ENCODE data around the gene ZNF346.
A peak's percentile ranks its signal among the peaks of the same experiment; 100 is the strongest.

ZNF346 gene

DNA sequence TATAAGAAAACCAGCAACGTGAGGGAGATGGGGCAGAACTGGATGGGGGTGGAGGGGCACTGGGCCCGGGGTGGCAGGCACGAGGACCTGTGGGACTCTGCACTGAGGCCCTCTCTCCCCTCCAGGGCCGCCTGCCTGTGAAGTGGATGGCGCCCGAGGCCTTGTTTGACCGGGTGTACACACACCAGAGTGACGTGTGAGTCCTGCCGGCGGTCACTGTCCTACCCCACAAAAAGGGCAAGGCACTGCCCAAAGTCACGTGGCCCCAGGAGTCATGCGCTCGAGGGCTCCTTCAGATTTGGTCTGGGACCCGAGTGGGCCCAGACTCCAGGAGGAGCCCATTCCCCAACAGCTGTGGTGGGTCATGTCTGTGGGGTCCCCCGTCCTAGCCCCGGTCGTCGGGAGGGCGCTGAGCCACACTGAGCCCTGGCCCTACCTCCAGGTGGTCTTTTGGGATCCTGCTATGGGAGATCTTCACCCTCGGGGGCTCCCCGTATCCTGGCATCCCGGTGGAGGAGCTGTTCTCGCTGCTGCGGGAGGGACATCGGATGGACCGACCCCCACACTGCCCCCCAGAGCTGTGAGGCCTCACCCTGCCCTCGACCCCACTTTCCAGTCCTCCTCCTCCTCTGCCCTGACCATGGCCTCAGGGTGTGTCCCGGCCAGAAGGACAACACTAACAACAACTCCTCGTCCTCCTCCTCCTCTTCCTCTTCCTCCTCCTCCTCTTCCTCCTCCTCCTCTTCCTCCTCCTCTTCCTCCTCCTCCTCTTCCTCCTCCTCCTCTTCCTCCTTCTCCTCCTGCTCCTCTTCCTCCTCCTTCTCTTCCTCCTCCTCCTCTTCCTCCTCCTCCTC lies 73.9 kb downstream of the ZNF346 start:
- DNase-seq = no peak

DNA sequence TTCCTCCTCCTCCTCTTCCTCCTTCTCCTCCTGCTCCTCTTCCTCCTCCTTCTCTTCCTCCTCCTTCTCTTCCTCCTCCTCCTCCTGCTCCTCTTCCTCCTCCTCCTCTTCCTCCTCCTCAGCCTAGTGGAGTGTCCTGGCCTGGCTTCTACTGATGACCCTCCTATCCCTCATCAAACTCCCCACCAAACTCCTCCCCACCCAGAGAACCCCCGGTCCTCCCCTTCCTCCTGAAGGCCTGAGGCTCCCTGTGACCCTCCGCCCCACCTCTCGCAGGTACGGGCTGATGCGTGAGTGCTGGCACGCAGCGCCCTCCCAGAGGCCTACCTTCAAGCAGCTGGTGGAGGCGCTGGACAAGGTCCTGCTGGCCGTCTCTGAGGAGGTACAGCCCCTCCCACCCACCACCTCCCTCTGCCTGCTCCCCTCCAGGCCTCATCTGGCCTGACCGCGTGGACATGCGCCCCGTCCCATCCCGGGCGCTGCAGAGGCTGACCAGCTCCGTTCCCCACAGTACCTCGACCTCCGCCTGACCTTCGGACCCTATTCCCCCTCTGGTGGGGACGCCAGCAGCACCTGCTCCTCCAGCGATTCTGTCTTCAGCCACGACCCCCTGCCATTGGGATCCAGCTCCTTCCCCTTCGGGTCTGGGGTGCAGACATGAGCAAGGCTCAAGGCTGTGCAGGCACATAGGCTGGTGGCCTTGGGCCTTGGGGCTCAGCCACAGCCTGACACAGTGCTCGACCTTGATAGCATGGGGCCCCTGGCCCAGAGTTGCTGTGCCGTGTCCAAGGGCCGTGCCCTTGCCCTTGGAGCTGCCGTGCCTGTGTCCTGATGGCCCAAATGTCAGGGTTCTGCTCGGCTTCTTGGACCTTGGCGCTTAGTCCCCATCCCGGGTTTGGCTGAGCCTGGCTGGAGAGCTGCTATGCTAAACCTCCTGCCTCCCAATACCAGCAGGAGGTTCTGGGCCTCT lies 74.8 kb downstream of the ZNF346 start:
- no peak for DNase-seq

GRCh38 chr5:177098120-177098469 lies 75.6 kb downstream of the ZNF346 start:
- DNase-seq = no peak

DNA sequence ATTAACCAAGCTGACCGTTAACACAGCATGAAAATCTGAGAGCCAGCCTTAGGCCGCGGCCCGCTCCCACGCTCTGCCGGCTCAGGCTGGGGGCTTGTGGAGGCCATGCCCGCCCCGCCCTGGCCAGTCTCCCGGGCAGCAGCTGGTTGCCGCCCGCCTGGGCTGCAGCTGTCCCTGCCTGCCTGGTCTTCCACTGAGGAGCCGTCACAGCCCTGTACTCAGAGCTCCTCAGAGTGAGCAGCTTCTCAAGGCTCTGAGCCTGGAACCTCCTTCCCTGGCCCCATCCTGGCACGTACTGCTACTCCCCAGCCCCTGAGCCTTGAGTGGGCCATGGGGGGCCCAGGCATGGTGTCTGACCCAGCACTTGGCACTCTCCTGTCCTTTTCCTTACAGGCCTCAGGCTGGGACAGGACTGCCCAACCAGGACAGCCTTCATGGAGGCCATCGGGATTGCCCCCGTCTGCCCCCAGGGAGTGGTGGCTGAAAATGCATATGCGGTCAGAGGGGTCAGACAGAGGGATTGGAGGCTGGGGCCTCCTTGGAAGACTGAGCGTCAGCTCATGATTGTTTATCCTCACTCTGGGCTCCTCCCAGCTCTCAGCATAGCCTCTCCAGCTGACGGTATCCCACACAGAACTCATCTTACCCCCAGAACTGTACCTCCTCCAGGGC lies 76.1 kb downstream of the ZNF346 start:
- DNase-seq = peak; percentile 49 to 67

DNA sequence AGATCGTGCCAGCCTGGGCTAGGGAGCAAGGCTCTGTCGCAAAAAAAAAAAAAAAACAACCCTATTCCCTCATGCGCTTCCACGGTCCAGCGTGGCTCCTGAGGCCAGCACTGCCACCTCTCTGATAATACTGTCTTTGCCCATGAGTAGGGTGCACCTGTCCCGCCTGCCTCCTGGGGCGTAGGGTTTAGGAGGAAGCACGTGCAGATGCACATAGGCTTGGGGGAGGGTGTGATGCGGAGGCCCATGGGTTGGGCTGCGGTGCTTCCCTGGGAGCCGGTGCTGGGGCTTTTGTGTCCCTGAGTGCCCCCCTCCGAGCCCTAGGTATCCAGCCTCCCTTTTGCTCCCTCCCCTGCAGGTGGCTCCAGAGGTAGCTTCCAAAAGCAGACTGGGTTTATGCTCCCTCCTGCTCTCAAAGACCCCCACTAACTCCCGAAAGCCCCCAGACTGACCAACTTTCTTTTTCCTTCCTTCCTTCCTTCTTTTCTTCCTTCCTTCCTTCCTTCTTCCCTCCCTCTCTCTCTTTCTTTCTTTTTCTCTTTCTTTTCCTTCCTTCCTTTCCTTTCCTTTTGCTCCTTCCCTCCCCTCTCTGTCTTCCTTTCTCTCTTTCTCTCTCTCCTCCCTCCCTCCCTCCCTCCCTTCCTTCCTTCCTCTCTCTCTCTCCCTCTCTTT lies 77.1 kb downstream of the ZNF346 start:
- DNase-seq = no peak

DNA sequence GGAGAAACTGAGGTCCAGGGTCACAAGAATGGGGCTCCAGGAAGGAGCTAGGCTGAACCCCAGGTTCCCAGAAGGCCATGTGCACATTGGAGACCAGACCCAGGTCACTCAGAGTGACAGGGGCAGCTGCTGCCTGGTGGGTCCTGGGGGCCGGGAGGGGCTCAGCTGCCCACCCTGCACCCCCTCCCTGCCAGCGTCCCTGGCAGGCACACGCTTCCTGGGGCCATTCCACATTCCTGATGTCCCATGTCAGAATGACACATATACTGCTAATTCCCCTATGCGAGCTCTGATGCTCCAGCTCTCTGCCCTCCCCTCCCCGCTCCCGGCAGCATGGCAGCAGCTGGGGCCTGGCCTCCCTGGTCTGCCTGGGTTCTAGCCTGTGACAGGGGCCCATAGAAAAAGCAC lies 78.2 kb downstream of the ZNF346 start:
- no peak for DNase-seq

DNA sequence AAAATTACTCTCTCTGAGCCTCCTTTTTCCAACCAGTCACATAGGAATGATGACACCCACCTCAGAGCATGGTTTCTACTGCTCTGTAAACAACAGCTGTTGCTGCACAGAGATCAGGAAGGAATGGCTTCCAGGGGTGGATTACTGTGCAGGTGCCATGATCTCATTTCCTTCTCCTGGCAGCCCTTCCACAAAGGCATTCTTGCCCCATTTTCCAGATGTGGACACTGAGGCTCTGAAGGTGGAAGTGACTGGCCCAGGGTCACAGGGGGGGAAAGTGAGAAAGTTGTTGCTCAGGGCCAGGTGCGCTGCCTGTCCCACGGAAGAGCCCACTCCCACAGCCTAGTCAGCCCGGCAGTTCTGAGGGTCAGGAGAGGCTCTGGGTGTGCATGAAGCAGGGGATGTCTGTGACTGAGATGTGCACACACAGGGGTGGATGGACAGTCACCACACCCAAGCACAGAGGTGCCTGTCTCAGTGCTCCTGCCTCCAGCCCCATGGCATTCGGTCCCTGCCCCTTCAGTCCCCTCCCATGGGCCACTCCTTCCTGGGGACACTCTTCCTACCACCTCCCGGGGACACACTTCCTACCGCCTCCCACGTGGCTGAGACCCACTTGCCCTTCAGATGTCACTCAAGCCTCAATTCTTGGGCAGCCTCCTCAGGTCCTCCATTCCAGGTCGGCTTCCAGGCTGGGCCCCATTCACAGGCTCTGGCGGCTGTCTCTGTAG lies 81.2 kb downstream of the ZNF346 start:
- peak; percentile 2 to 32 for DNase-seq

DNA sequence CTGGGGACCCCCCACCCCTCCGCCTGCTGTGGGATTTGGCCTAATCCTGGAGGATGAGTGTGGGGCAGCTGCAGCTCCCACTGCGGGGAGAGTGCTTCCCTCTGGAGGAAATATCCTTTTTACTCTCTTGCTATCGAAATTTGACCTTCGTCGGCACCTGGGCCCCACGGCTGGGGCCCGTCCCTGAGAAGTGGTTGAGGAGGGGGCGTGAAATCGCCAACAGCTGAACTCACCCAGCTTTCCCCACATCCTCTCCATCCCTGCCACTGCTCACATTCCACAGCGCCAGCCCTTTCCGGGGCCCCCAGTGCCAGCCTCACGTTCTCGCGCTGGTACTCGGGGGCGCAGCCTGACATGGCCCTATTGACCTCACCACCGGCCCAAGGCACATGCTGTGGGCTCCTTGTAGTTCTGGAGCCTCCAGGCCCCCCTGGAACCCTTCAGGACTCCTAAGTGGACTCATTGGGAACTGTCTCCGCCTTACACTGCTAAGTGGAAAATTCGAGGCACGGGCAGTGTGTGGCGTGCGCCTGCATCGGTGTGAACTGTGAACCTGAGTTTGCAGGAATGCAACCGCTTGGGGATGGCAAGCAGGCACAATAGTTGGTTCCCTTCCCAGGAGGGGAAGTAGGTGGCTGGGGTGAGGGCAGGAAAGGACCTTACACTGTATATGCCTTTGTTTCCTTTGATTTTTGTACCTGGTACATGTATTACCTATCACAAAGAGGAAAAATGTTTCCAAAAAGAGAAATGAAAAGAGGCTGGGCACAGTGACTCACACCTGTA lies 83.4 kb downstream of the ZNF346 start:
- peak in 1 of 2 experiments; percentile 21 for DNase-seq

DNA sequence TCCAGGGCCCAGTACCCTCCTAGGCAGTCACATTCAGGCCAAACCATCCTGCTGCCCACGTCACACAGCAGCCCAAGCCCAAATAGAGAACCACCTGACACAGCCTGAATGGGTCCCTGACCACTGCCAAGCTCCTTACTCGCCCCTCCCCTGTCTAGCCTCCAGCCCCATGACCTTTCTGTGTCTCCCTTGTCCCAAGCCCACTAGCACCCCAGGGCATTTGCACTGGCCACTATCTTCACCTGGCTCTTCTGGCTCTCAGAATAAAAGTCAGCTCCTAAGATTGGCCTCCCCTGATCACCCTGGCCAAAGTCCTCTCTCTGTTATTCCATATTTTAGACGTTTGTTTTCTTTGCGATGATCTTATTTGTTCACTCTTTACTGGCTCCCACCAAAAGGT lies 84.7 kb downstream of the ZNF346 start:
- DNase-seq = no peak

DNA sequence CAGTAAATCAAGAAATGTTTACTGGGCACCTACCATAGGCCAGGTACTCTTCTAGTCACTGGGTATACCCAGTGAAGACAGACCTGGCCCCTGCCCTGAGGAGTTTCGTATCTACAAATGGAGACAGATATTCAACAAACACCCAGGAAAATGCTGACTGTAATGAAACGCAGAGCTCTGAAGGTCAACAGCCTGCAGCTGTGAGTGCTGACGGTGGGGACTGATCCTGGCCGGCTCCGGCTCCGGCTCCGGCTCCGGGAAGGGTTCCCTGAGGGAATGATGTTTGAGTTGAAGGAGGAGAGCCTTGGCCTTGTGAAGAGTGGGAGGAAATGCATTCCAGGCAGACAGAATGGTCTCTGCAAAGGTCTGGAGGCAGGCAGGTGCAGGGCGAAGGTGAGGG lies 87.3 kb downstream of the ZNF346 start:
- DNase-seq = no peak

DNA sequence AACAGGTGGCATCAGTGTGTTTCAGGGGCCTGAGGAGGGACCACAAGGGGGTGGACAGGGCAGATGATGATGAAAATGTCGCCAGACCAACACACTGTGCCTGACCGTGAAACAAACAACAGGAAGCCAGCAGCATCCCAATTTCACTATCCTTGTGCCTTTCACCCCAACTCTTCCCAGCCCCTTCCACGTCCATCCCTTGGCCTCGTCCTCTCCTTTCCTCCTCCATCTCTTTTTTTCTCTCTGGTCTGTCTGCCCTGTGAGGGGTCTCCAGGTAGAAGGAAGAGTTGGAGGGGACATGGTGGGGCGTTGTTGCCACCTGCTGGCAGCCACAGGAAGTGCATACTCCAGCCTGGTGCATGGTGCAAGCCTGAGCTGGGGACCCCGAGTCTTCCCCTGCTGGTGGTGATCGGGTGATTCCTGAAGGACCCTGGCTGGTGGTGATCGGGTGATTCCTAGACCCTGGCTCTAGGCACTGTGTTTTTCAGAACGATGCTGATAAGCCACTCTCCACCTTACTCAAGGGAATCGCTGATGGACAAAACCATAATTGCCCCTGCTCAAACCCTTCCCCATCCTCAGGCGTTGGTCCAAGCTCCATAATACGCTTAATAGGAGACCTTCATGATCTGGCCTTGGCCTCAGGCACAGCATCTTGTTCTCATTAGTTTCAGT lies 89.4 kb downstream of the ZNF346 start:
- DNase-seq = peak; percentile 39 to 69

DNA sequence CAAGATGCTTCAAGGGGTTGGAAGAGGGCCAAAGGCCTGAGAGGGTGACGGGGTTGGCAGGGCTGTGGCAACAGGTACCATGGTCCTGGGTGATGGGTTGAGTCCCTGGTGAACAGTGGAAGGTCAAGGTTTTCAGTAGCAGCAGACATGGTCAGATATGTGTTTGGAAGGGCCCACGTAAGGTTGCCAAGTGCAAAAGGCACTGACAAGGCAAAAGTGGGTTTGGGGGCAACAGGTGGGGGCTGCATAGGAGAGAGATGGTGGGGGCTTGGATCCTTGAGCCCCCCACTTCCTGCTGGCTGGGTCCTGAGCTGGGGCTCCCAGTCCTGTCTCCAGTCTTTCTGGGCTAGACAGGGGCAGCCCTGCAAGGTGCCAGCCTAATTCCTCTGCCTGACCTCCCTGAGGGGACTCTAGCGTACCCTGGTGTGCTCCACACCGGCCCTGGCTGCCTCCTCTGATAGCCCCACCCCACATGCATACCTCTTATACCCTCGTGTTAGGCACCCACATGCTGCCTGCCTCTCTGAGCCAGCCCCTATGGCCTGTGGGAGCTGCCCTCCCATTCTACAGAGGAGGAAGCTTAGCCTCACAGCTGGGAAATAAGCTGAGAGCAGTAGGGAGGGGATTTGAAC lies 90.2 kb downstream of the ZNF346 start:
- no peak for DNase-seq

- peak; percentile 6 to 57 for DNase-seq
These were observed 91.3 kb downstream of the ZNF346 start for GRCh38 chr5:177113566-177114424.

GRCh38 chr5:177116631-177117373 lies 94.3 kb downstream of the ZNF346 start:
- no peak for DNase-seq

DNA sequence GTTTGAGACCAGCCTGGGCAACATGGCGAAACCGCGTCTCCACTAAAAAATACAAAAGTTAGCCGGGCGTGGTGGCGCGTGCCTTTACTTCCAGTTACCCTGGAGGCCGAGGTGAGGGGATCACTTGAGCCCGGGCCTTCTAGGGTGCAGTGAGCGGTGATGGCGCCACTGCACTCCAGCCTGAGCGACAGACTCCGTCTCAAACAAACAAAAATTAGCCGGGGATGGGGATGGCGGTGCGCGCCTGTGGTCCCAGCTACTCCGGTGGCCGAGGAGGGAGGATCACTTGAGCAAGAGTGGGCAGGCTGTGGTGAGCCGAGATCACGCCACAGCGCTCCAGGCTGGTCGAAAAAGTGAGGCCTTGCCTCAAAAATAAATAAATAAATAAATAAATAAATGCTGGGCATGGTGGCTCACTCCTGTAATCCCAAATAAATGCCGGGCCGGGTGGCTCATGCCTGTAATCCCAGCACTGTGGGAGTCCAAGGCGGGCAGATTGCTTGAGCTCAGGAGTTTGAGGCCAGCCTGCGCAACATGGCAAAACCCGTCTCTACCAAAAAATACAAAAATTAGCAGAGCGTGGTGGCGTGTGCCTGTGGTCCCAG lies 95.0 kb downstream of the ZNF346 start:
- DNase-seq = no peak

DNA sequence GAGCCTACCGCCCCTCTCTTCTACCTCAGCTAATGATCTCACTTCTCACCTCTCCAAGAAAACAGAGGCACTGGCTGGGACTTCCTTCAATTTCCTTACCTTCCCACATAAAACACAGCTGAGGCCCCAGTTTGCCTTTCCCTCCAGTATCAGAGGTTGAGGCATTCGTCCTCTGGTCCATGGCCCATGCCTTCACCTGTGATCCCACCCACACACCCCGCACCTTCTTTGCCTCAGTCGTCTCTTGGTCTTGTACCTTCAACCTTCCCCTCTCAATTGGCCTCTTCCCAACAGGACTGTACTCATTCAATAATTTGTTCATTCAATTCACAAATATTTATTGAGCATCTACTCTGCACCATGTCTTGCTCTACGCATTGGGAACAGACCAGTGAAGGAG lies 100.1 kb downstream of the ZNF346 start:
- no peak for DNase-seq

GRCh38 chr5:177123789-177124485 lies 101.4 kb downstream of the ZNF346 start:
- DNase-seq = no peak
